Transverse colon (tissue), 4 donors: Measurements from ENCODE around the gene C1QC. TPM values are rescaled to one million over a fixed set of nuclear protein-coding genes. Genes with fewer than 3 reads are reported as not detected.

Experiments
- DNase-seq: peaks from one replicate; pipeline ENCODE4 v3.0.0-alpha.2; 2019
- H3K27ac ChIP-seq, 4 donors: fragments of 200-600 bp; sonication (generic); 2 replicates each; pipeline ENCODE4 v1.5.1; 2016 to 2018; ENCODE audit warnings: inconsistent platforms in 4 of 4
- H3K27me3 ChIP-seq: fragments of 200-600 bp; sonication (generic); 2 replicates; pipeline ENCODE4 v1.5.1; 2017; ENCODE audit warnings: inconsistent platforms
- H3K36me3 ChIP-seq, 4 donors: fragments of 200-600 bp; sonication (generic); 2 replicates each; pipeline ENCODE4 v1.5.1; 2017 to 2019; ENCODE audit warnings: inconsistent platforms in 4 of 4
- H3K4me1 ChIP-seq, 4 donors: fragments of 200-600 bp; sonication (generic); 2 replicates each; pipeline ENCODE4 v1.5.1; 2017 to 2020; ENCODE audit warnings: inconsistent platforms in 4 of 4
- H3K4me3 ChIP-seq, 4 donors: fragments of 200-600 bp; sonication (generic); 1 replicate in 1 of 4; 2 replicates in 3 of 4; pipeline versions ENCODE4 v1.5.1 to v1.6.1; 2017 to 2019; ENCODE audit warnings: inconsistent platforms in 4 of 4
- H3K9me3 ChIP-seq, 2 donors: fragments of 200-600 bp; sonication (generic); 2 replicates each; pipeline ENCODE4 v1.5.1; 2017 to 2019; ENCODE audit warnings: inconsistent platforms in 2 of 2
- CTCF ChIP-seq, 5 experiments: fragments of 200-600 bp in 3 of 5; fragments of 450-650 bp in 2 of 5; sonication (generic) in 3 of 5; IDR thresholded peaks; 1 replicate in 2 of 5; 2 replicates in 3 of 5; pipeline ENCODE4 v1.5.1; 2016 to 2017; ENCODE audit warnings: antibody characterized with exemption in 5 of 5, inconsistent platforms in 3 of 5, mild to moderate bottlenecking in 2 of 5, moderate library complexity in 1 of 5
- EP300 ChIP-seq: sonication (generic); formaldehyde crosslinking; IDR thresholded peaks from one replicate; pipeline ENCODE4 v1.6.1; 2017; ENCODE audit warnings: antibody characterized with exemption, low read depth
- POLR2A ChIP-seq: fragments of 450-650 bp; IDR thresholded peaks from one replicate; pipeline ENCODE4 v1.6.1; 2016; ENCODE audit warnings: antibody characterized with exemption, mild to moderate bottlenecking, moderate library complexity
- POLR2AphosphoS5 ChIP-seq, 3 donors: sonication (generic); formaldehyde crosslinking; IDR thresholded peaks; one replicate each; pipeline ENCODE4 v1.6.1; 2016; ENCODE audit warnings: antibody characterized with exemption in 3 of 3
- WGBS, 2 donors: methylation state at CpG; one replicate each; pipeline ENCODE4 v1.1.5; 2018; ENCODE audit warnings: low coverage in 1 of 2; 5-methylcytosine and 5-hydroxymethylcytosine counted together
- in situ Hi-C, 4 donors: fragments of 200-750 bp; cut with MboI; loops; one replicate each; pipeline versions ENCODE4 v1.15.0 to v1.15.1; 2017; ENCODE audit warnings: low sequenced_read_pairs in 3 of 4, low pct_ligation_motif_present in 1 of 4, low pct_unique_long_range_greater_than_20kb in 1 of 4
- intact Hi-C: fragments of 100-400 bp; cut with DNase I; formaldehyde crosslinking; loops from one replicate; pipeline ENCODE4 v1.15.1; 2023; ENCODE audit warnings: low total_unique reads
- total RNA-seq, 4 donors: library from RNA; depleted of rRNA; stranded (reverse); fragments of >200 nt; gene quantifications; one replicate each; pipeline ENCODE4 v1.1.0, GENCODE V29; 2016

Gene C1QC
- total RNA-seq, 4 donors from 2014 or later, result 21.7 to 106 (median 73.9) TPM

- Histone ChIP-seq H3K9me3 (no peaks in the 10 kb centered on the region), H3K4me3 (no peak overlapping the region), H3K36me3 (no peaks in the 10 kb centered on the region), H3K27me3 (peaks cover 73% of the 10 kb centered on the region), H3K27ac (no peak overlapping the region), H3K4me1 (no peaks in the 10 kb centered on the region)
- no peak for TF ChIP-seq CTCF (IDR thresholded peaks at IDR 0.05)
- no peak for TF ChIP-seq POLR2AphosphoS5 (IDR thresholded peaks at IDR 0.05)
- TF ChIP-seq POLR2A, result no peak
- TF ChIP-seq EP300, result no peak
- no peak for DNase-seq
- in situ Hi-C loops, result no loop called here
- intact Hi-C loops, result no loop called here
- 27% methylated on average over 6 of the region's 6 CpGs for WGBS, 2 donors
Measured at GRCh38 chr1:22609291-22609690, 34.1 kb upstream of the C1QC start.

- no peak overlapping the region for H3K4me3 ChIP-seq
- H3K4me1 ChIP-seq, result no peaks in the 10 kb centered on the region
- 25% methylated on average over 6 of the region's 7 CpGs; no CpG with 5 or more reads in 1 of the 2 donors for WGBS, 2 donors
- TF ChIP-seq POLR2AphosphoS5 (IDR thresholded peaks at IDR 0.05) (no peak), EP300 (no peak), CTCF (IDR thresholded peaks at IDR 0.05) (no peak), POLR2A (no peak)
- no peaks in the 10 kb centered on the region for H3K36me3 ChIP-seq
- DNase-seq, result no peak
- intact Hi-C loops (no loop called here), in situ Hi-C loops (no loop called here)
- H3K9me3 ChIP-seq, result no peaks in the 10 kb centered on the region
- no peak overlapping the region for H3K27ac ChIP-seq
- peaks cover 73% of the 10 kb centered on the region for H3K27me3 ChIP-seq
Measured at GRCh38 chr1:22611530-22611947, 31.9 kb upstream of the C1QC start.

GRCh38 chr1:22612671-22613571, 30.5 kb upstream of the C1QC start:
- peaks cover 74% of the 10 kb centered on the region for H3K27me3 ChIP-seq
- DNase-seq, result no peak
- H3K4me1 ChIP-seq, result no peaks in the 10 kb centered on the region
- H3K27ac ChIP-seq, result no peak overlapping the region
- H3K9me3 ChIP-seq, result no peaks in the 10 kb centered on the region
- 50% methylated on average over 2 to 12 of the region's 12 CpGs for WGBS, 2 donors
- no peak for TF ChIP-seq EP300
- TF ChIP-seq POLR2AphosphoS5 (IDR thresholded peaks at IDR 0.05), result no peak
- no peak for TF ChIP-seq POLR2A
- no peak for TF ChIP-seq CTCF (IDR thresholded peaks at IDR 0.05)
- intact Hi-C loops, result no loop called here
- H3K36me3 ChIP-seq, result no peaks in the 10 kb centered on the region
- no peak overlapping the region for H3K4me3 ChIP-seq
- in situ Hi-C loops, result no loop called here

- intact Hi-C loops, result no loop called here
- Histone ChIP-seq H3K36me3 (no peaks in the 10 kb centered on the region), H3K4me3 (no peak overlapping the region), H3K27me3 (peaks cover 74% of the 10 kb centered on the region), H3K27ac (no peak overlapping the region), H3K4me1 (no peaks in the 10 kb centered on the region), H3K9me3 (no peaks in the 10 kb centered on the region)
- in situ Hi-C loops, result no loop called here
- TF ChIP-seq POLR2A (no peak), CTCF (IDR thresholded peaks at IDR 0.05) (no peak), POLR2AphosphoS5 (IDR thresholded peaks at IDR 0.05) (no peak)
- 78% methylated on average over 4 of the region's 5 CpGs; no CpG with 5 or more reads in 1 of the 2 donors for WGBS, 2 donors
- DNase-seq, result no peak
Measured at GRCh38 chr1:22613572-22613918, 29.9 kb upstream of the C1QC start.
